ENCODE measurements around the gene GSTA4. TPM values are rescaled to one million over a fixed set of nuclear protein-coding genes. Genes with fewer than 3 reads are reported as not detected.
A peak's percentile ranks its signal among the peaks of the same experiment; 100 is the strongest.
"Not testable (repeated sequence)": the region's sequence is repeated elsewhere in the genome, so short reads cannot be mapped to it uniquely, and the experiment has no call there.

Gene GSTA4
- polyA plus RNA-seq, 3 donors: 107 to 124 (median 115) TPM

DNA sequence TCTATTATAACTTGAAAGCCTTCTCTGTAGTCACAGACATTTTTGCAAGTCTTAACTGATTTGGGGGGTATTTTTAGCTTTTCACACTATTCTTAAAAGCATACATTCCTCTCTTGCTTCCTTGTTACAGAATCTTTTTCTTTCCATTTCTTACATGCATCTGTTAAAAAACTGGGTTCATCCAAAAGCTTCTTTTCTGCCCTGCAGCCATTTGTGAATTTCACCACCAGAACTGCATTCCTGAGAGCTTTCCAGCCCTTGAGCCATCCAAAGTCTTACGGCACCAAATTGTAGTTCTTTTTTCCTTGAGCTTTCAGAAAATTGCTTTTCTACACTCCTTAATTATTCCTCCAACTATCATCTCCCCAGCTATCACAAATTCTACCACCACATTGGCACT, 19.7 kb upstream of the GSTA4 start:
- DNase-seq (ENCODE audit: low read depth in 3 of 3, low spot score in 2 of 3): no peak

DNA sequence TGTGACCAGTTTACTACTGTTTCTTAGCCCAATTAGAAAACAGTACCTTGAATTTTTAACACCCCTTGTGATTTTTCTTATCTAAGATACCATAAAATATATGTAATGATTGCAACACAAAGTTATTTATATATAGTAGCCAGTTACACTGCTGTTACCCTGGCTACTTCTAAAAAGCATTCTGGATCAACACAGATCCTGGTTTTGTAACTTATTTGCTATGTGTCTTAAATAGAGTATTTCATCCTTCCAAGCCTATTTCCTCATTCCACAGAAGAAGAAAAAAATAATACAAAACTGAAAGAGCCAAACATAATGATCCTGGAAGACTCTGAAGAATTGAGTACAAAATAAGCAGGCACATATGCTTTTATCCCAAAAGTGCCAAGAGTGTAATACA, 19.0 kb upstream of the GSTA4 start:
- no peak for DNase-seq (ENCODE audit: low read depth in 3 of 3, low spot score in 2 of 3)

- DNase-seq (ENCODE audit: low read depth in 3 of 3, low spot score in 2 of 3): no peak
Measured at GRCh38 chr6:53011979-53012378, 16.9 kb upstream of the GSTA4 start.

DNA sequence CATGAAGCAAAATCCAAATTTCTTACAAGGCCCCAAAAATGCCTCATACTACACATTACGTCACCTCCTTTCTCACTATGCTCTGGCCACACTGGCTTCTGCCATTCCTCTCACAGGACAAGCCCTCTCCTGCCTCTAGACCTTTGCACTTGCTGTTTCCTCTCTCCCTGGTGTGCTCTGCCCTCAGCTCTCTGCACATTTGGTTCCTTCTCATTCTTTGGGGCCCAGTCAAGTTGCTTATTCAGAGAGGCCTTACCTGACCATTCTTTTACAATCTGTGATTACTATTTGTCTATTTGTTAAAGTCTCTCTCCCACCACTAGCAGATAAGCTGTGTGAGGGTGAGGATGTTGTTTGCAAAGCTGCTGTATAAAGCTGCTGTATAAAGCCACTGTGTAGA, 15.4 kb upstream of the GSTA4 start:
- DNase-seq (ENCODE audit: low read depth in 3 of 3, low spot score in 2 of 3): no peak

GRCh38 chr6:53009511-53009910, 14.4 kb upstream of the GSTA4 start:
- DNase-seq (ENCODE audit: low read depth in 3 of 3, low spot score in 2 of 3): no peak

GRCh38 chr6:53009056-53009455, 14.0 kb upstream of the GSTA4 start:
- DNase-seq (ENCODE audit: low read depth in 3 of 3, low spot score in 2 of 3): no peak

DNA sequence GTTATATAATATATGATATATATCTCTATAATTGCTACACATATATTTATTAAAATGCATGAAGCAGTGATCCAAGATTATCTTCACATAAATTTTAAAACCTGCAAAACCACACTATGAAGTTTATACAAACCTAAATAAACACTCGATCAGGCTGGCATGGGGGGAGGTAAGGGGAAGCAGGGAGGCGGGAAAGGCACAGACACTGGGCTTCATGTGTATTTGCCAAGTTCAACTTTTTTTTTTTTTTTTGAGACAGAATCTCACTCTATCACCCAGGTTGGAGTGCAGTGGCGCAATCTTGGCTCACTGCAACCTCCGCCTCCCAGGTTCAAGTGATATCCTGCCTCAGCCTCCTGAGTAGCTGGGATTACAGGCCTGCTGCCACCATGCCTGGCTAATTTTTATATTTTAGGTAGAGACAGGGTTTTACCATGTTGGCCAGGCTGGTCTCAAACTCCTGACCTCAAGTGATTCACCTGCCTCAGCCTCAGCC, 13.2 kb upstream of the GSTA4 start:
- DNase-seq (ENCODE audit: low read depth in 3 of 3, low spot score in 2 of 3): not testable (repeated sequence)

GRCh38 chr6:53005663-53006250, 10.7 kb upstream of the GSTA4 start:
- DNase-seq (ENCODE audit: low read depth in 3 of 3, low spot score in 2 of 3): peak in 1 of 3 donors; percentile 7

DNA sequence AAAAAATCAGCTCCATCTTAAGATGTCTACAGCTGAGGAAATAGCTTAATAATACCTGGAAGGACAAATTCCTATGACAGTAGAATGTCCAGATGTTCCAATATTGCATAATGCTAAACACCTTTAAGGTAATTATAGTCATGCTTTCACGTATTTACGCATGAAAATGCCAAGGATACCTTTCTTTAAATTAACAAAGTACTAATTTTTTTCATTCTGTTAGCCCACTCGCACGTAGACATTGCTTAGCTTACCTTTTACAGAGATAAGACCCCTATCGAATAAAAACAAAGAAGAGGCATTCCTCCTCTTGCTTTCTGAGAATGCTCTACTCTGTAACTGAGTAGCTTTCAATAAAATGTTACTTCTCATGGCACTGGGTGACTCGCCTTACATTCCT, 4.4 kb upstream of the GSTA4 start:
- no peak for DNase-seq (ENCODE audit: low read depth in 3 of 3, low spot score in 2 of 3)

GRCh38 chr6:52998603-52999002, 3.5 kb upstream of the GSTA4 start:
- DNase-seq (ENCODE audit: low read depth in 3 of 3, low spot score in 2 of 3): no peak

- peak in 2 of 3 donors; percentile 21 to 27 for DNase-seq (ENCODE audit: low read depth in 3 of 3, low spot score in 2 of 3)
Measured at GRCh38 chr6:52995913-52996645, 995 bp upstream of the GSTA4 start.

DNA sequence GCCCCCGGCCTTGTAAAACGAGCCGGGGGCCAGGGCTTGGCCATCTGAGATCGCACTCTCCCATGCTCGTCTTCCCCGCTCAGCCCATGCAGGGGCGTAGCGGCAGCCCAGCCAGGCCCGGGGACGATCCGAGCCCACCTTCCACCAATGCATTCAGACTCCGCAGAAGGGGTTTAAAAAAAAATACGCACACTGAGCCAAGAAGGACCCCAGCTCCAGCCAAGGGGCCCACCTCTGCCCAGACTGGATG, 320 bp downstream of the GSTA4 start:
- no peak for DNase-seq (ENCODE audit: low read depth in 3 of 3, low spot score in 2 of 3)

- DNase-seq (ENCODE audit: low read depth in 3 of 3, low spot score in 2 of 3): peak; percentile 44 to 60 (median 45)
Measured at GRCh38 chr6:52994031-52994838, 849 bp downstream of the GSTA4 start.

DNA sequence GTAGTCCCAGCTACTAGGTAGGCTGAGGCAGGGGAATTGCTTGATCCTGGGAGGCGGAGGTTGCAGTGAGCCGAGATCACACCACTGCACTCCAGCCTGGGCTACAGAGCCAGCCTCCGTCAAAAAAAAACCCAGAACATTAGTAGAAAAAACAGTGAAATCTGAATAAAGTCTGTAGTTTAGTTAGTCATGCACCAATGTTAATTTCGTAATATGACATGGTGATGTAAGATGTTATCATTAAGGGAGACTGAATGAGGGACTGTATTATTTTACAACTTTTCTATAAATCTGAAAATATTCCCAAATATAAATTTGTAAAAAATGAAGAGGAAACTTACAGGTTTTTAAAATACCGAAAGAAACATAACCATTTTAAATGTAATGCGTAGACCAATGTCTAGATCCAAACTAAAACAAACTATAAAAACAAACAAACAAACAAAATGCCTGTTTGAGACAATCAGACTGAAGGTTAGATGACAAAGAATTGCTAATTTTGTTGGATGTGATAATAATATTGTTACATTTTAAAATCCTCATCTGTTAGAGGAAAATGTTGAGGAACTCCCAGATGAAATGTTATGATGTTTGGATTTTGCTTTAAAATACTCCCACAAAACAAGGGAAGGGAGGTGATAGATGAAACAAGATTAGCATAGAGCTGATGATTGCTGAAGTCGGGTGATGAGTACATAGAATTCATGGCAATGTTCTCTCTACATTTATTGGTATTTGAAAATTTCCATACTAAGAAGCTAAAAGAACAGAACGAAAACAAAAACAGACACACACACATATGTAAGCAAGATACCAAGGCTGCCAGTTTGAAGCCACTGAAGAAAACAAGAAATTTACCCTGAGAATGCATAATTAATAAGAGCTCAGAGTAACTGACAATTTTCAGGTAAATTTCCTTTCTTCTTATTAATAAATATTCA, 1.8 kb downstream of the GSTA4 start:
- peak in 2 of 3 donors; percentile 5 to 7 for DNase-seq (ENCODE audit: low read depth in 3 of 3, low spot score in 2 of 3)

DNA sequence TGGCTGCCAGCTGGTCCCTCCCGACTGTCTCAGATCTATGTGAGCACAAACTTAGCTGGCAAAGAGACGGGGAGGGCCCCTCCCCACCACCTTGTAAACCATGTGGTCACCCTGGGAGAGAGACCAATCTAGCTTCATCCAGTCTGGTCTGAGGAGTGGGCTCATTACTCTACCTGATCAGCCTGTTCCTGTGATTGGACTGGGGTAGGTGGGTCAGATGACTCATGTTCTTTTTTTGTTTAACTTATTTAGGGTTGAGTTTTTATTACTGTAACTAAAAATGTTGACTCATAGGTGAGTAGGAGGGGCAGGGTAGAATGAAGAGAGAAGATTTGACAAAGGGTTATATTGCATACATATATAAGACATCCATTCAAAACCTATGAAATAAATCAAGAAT, 4.7 kb downstream of the GSTA4 start:
- DNase-seq (ENCODE audit: low read depth in 3 of 3, low spot score in 2 of 3): no peak

DNA sequence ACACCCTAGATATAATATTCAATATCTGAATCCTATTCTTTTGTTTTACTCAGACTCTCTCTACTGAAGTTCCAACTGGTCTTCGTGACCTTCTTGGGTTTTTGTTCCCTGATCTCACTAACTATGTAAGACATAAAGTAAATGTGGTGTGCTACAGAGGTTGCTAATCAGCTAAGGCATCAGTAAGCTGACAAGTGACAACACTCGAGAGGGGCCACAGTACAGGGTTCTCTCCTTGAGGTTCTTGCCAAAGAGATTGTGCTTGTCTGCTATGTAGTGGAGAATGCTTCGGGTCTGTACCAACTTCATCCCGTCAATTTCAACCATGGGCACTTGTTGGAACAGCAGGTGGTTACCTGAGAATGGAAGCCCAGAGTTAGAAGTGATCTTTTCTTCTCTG, 9.9 kb downstream of the GSTA4 start:
- no peak for DNase-seq (ENCODE audit: low read depth in 3 of 3, low spot score in 2 of 3)

GRCh38 chr6:52984247-52984646, 10.8 kb downstream of the GSTA4 start:
- DNase-seq (ENCODE audit: low read depth in 3 of 3, low spot score in 2 of 3): no peak

GRCh38 chr6:52983159-52983848, 11.8 kb downstream of the GSTA4 start:
- no peak for DNase-seq (ENCODE audit: low read depth in 3 of 3, low spot score in 2 of 3)

- no peak for DNase-seq (ENCODE audit: low read depth in 3 of 3, low spot score in 2 of 3)
Measured at GRCh38 chr6:52982680-52983079, 12.4 kb downstream of the GSTA4 start.

GRCh38 chr6:52981222-52981900, 13.7 kb downstream of the GSTA4 start:
- no peak for DNase-seq (ENCODE audit: low read depth in 3 of 3, low spot score in 2 of 3)
